Endothelial cell of umbilical vein (primary cell): ENCODE measurements around the gene NPHS1. TPM values are rescaled to one million over a fixed set of nuclear protein-coding genes. Genes with fewer than 3 reads are reported as not detected.

ENCODE experiments used
- BruUV-seq: library from RNA; stranded (reverse); fragments of 400-500 nt; replicated peaks from 2 replicates; lab custom pipeline; 2021; lab: Mats Ljungman, UMichigan
- CTCF ChIA-PET: fragments of 300-600, 350-600 bp; sonication (Branson Sonifier 250); formaldehyde crosslinking; loops from one replicate; lab custom pipeline; 2021; ENCODE audit warnings: antibody characterized with exemption, inconsistent platforms; lab: Charles Lee
- POLR2A ChIA-PET: fragments of 300-600, 350-600 bp; sonication (Branson Sonifier 250); formaldehyde crosslinking; loops from one replicate; lab custom pipeline; 2021; ENCODE audit warnings: antibody characterized with exemption, inconsistent platforms; lab: Charles Lee
- DNase-seq: peaks from one replicate; pipeline ENCODE4 v3.0.0-alpha.2; 2011; ENCODE audit warnings: low read depth, low spot score
- FAIRE-seq: peaks from 2 replicates; lab custom pipeline; 2011; peaks lifted over from hg19 to GRCh38; lab: Jason Lieb, UNC
- H2AFZ ChIP-seq: 2 replicates; pipeline ENCODE4 v1.6.0; 2012; ENCODE audit warnings: low read depth, low read length, control low read depth, inconsistent platforms
- H3K27ac ChIP-seq: 2 replicates; pipeline ENCODE4 v1.5.1; 2011; ENCODE audit warnings: low read depth, mild to moderate bottlenecking, control low read depth, low read length, moderate library complexity; ENCODE audit not compliant: insufficient read depth
- H3K27me3 ChIP-seq, 2 experiments: 2 replicates each; pipeline versions ENCODE4 v1.6.0 to v1.6.1; 2011; ENCODE audit warnings: low read length in 2 of 2, mixed read lengths in 1 of 2; ENCODE audit not compliant: control insufficient read depth in 2 of 2, insufficient read depth in 2 of 2
- H3K36me3 ChIP-seq, 2 experiments: 2 replicates in 1 of 2; 3 replicates in 1 of 2; pipeline ENCODE4 v1.5.1; 2011; ENCODE audit warnings: low read length in 2 of 2, mild to moderate bottlenecking in 1 of 2, moderate library complexity in 1 of 2; ENCODE audit not compliant: control insufficient read depth in 2 of 2, insufficient read depth in 2 of 2; ENCODE audit errors: extremely low read depth in 1 of 2
- H3K4me1 ChIP-seq: 3 replicates; pipeline ENCODE4 v1.5.1; 2011; ENCODE audit warnings: mild to moderate bottlenecking, low read length; ENCODE audit not compliant: control insufficient read depth, insufficient read depth; ENCODE audit errors: extremely low read depth
- H3K4me2 ChIP-seq: 2 replicates; pipeline ENCODE4 v1.6.1; 2011; ENCODE audit warnings: low read length, control low read depth, mixed read lengths; ENCODE audit not compliant: insufficient read depth
- H3K4me3 ChIP-seq, 3 experiments: fragments of 200-600 bp in 1 of 3; sonication (generic), shearing (Covaris generic) in 1 of 3; replicated peaks in 1 of 3; 2 replicates each; pipeline ENCODE4 v1.5.1; 2011 to 2016; ENCODE audit warnings: control low read depth in 3 of 3, low read length in 3 of 3, mild to moderate bottlenecking in 2 of 3, inconsistent platforms in 1 of 3, low read depth in 1 of 3, moderate library complexity in 1 of 3; ENCODE audit not compliant: insufficient read depth in 1 of 3
- H3K79me2 ChIP-seq: 2 replicates; pipeline ENCODE4 v1.6.0; 2012; ENCODE audit warnings: low read length, inconsistent platforms; ENCODE audit not compliant: control insufficient read depth, insufficient read depth
- H3K9ac ChIP-seq: replicated peaks from 2 replicates; pipeline ENCODE3; 2011; ENCODE audit warnings: low read length, control low read depth; ENCODE audit not compliant: insufficient read depth; ENCODE audit errors: extremely low read depth
- H3K9me1 ChIP-seq: replicated peaks from 3 replicates; pipeline ENCODE4 v1.6.0; 2011; ENCODE audit warnings: mild to moderate bottlenecking, low read length; ENCODE audit not compliant: control insufficient read depth, insufficient read depth; ENCODE audit errors: extremely low read depth
- H3K9me3 ChIP-seq: replicated peaks from 2 replicates; pipeline ENCODE4 v1.5.1; 2012; ENCODE audit warnings: low read length, inconsistent platforms; ENCODE audit not compliant: control insufficient read depth, insufficient read depth
- H4K20me1 ChIP-seq: replicated peaks from 2 replicates; pipeline ENCODE3; 2011; ENCODE audit warnings: mild to moderate bottlenecking, low read length; ENCODE audit not compliant: control insufficient read depth, insufficient read depth; ENCODE audit errors: extremely low read depth
- GATA2 ChIP-seq: IDR thresholded peaks from 2 replicates; pipeline ENCODE4 v1.7.0; 2011; ENCODE audit warnings: low read depth, mild to moderate bottlenecking, moderate library complexity, mixed read lengths, low read length; ENCODE audit not compliant: insufficient read length, insufficient read depth
- POLR2AphosphoS5 ChIP-seq: IDR thresholded peaks from 2 replicates; pipeline ENCODE4 v1.6.1; 2012; ENCODE audit warnings: low read depth, mild to moderate bottlenecking, control low read depth, low read length, moderate library complexity; ENCODE audit not compliant: insufficient read depth
- dilution Hi-C: fragments of 300-500 bp; cut with MboI; formaldehyde crosslinking; loops from one replicate; pipeline ENCODE4 v1.15.0; 2019; ENCODE audit warnings: low sequenced_read_pairs; ENCODE audit not compliant: extremely low pct_ligation_motif_present
- intact Hi-C: fragments of 100-400 bp; cut with micrococcal nuclease; formaldehyde crosslinking; loops from one replicate; pipeline ENCODE4 v1.10.0; 2022
- polyA plus RNA-seq, 4 experiments: library from polyadenylated mRNA; depleted of rRNA in 3 of 4; stranded (reverse) in 3 of 4; unstranded in 1 of 4; fragments of >200 nt; gene quantifications; 2 replicates each; pipeline versions ENCODE4 v1.2.1 to v1.2.3, GENCODE V29; 2011 to 2012; ENCODE audit warnings: missing spikeins in 1 of 4
- total RNA-seq: library from RNA; stranded (reverse); gene quantifications from 2 replicates; pipeline ENCODE4 v1.2.3, GENCODE V29; 2021
- TF ChIP-seq, protein P1 (sequence below), 2 donors: IDR thresholded peaks; 1 replicate in 1 of 2; 2 replicates in 1 of 2; pipeline ENCODE4 v1.5.1; 2011; ENCODE audit warnings: low read length in 2 of 2, mild to moderate bottlenecking in 2 of 2, moderate library complexity in 2 of 2, control low read depth in 1 of 2, inconsistent platforms in 1 of 2, low read depth in 1 of 2; ENCODE audit not compliant: insufficient read depth in 1 of 2; ENCODE audit errors: extremely low read depth in 1 of 2

NPHS1 gene
- total and polyA plus RNA-seq, 2 donors (not counting 3 experiments of a cell fraction or from before 2014, with no cell fraction given), result not detected

DNA sequence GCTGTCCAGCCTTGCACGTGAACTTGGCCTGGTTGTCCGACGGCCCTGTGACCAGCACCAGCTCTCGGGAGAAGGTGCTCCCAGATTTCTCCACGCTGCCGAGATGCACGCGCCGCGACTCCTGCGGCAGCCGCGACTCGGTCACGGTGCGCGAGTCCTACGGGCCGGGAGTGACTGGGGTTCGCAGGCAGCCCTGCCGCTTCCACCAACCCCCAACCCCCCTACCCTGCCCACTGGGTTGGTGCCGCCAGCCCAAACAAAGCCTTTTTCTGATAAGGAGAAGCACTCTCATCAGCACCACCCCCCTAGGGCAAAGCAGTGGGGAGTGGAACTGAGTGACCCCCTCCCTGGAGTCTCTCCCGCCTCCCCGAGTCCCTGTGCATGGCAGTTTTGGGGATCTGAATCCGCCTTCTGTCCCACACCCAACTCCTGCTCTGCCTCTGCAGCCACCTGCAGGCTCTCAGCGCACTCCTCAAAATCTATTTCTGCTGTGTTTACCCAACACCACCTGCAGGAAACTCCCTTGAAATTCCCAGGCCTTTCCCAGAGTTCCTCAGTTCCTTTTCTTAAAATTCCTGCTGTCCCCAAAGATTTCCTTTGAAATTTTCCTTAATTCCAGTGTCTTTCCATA lies 6.2 kb downstream of the NPHS1 start:
- dilution Hi-C loops (no loop called here), intact Hi-C loops (no loop called here)
- DNase-seq (no peak), FAIRE-seq (no peak)
- TF ChIP-seq, protein P1, sequence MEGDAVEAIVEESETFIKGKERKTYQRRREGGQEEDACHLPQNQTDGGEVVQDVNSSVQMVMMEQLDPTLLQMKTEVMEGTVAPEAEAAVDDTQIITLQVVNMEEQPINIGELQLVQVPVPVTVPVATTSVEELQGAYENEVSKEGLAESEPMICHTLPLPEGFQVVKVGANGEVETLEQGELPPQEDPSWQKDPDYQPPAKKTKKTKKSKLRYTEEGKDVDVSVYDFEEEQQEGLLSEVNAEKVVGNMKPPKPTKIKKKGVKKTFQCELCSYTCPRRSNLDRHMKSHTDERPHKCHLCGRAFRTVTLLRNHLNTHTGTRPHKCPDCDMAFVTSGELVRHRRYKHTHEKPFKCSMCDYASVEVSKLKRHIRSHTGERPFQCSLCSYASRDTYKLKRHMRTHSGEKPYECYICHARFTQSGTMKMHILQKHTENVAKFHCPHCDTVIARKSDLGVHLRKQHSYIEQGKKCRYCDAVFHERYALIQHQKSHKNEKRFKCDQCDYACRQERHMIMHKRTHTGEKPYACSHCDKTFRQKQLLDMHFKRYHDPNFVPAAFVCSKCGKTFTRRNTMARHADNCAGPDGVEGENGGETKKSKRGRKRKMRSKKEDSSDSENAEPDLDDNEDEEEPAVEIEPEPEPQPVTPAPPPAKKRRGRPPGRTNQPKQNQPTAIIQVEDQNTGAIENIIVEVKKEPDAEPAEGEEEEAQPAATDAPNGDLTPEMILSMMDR (IDR thresholded peaks at IDR 0.05; ENCODE audit: extremely low read depth in 1 of 2, insufficient read depth in 1 of 2, low read depth in 1 of 2, low read length in 2 of 2), result no peak
- no peak for TF ChIP-seq POLR2AphosphoS5
- TF ChIP-seq GATA2, result no peak
- Histone ChIP-seq H3K36me3 (no peaks in the 10 kb centered on the region), H3K27ac (no peak overlapping the region), H3K79me2 (no peaks in the 10 kb centered on the region), H3K4me1 (no peaks in the 10 kb centered on the region), H3K9me3 (no peaks in the 10 kb centered on the region), H4K20me1 (no peaks in the 10 kb centered on the region), H3K9ac (no peak overlapping the region), H2AFZ (no peak overlapping the region), H3K27me3 (peaks cover 20 to 30% of the 10 kb centered on the region in 2 experiments), H3K9me1 (no peaks in the 10 kb centered on the region), H3K4me3 (no peak overlapping the region), H3K4me2 (no peak overlapping the region)
- BruUV-seq, result no TSS peak
- ChIA-PET CTCF (interaction anchor here (0.6 kb wide), 1 partner anchor 84 kb away, joined by 3 read pairs; no protein-coding TSS in a partner anchor), POLR2A (no interaction called here)
